T-helper 2 cell treated with Interferon-gamma antibody and Interleukin-4, amounts not matched to agents 5 μg/mL and 100 μg/mL, for 36 hours (primary cell): ENCODE data around the gene ZDHHC4.
"Not testable (repeated sequence)": the region's sequence is repeated elsewhere in the genome, so short reads cannot be mapped to it uniquely, and the experiment has no call there.

ENCODE experiments used
- DNase-seq: peaks from one replicate; pipeline ENCODE4 v3.0.0; 2021; ENCODE audit warnings: low spot score
- H3K27ac Mint-ChIP-seq: one replicate; pipeline ENCODE4 v1.8.0; 2021; ENCODE audit warnings: mild to moderate bottlenecking, mixed read lengths
- H3K27me3 Mint-ChIP-seq: one replicate; pipeline ENCODE4 v1.8.0; 2021; ENCODE audit warnings: low read depth, mixed read lengths
- H3K36me3 Mint-ChIP-seq: one replicate; pipeline ENCODE4 v1.8.0; 2021; ENCODE audit warnings: low read depth, mixed read lengths
- H3K4me1 Mint-ChIP-seq: one replicate; pipeline ENCODE4 v1.8.0; 2021; ENCODE audit warnings: low read depth, mixed read lengths
- H3K4me3 Mint-ChIP-seq: one replicate; pipeline ENCODE4 v1.8.0; 2022; ENCODE audit warnings: mild to moderate bottlenecking, moderate library complexity, mixed read lengths
- H3K9me3 Mint-ChIP-seq: one replicate; pipeline ENCODE4 v1.8.0; 2021; ENCODE audit warnings: mixed read lengths

Gene ZDHHC4

GRCh38 chr7:6576024-6576866, 1.0 kb upstream of the ZDHHC4 start:
- no peaks in the 10 kb centered on the region for H3K27me3 Mint-ChIP-seq
- H3K4me1 Mint-ChIP-seq = peaks cover 18% of the 10 kb centered on the region
- no peaks in the 10 kb centered on the region for H3K9me3 Mint-ChIP-seq
- H3K36me3 Mint-ChIP-seq = peaks cover 9% of the 10 kb centered on the region
- H3K27ac Mint-ChIP-seq = peak overlapping the region; percentile 85
- no peak for DNase-seq
- H3K4me3 Mint-ChIP-seq = peak overlapping the region; percentile 79

- not testable (repeated sequence) for H3K9me3 Mint-ChIP-seq, DNase-seq, H3K27me3 Mint-ChIP-seq
- peak overlapping the region; percentile 88 for H3K4me3 Mint-ChIP-seq
- H3K4me1 Mint-ChIP-seq = peaks cover 25% of the 10 kb centered on the region
- peak overlapping the region; percentile 85 for H3K27ac Mint-ChIP-seq
- peaks cover 16% of the 10 kb centered on the region for H3K36me3 Mint-ChIP-seq
Measured at GRCh38 chr7:6576867-6577368, 336 bp upstream of the ZDHHC4 start.

GRCh38 chr7:6578114-6579084, 1.1 kb downstream of the ZDHHC4 start:
- peaks cover 24% of the 10 kb centered on the region for H3K36me3 Mint-ChIP-seq
- H3K4me3 Mint-ChIP-seq = peak overlapping the region; percentile 88
- peaks cover 27% of the 10 kb centered on the region for H3K4me1 Mint-ChIP-seq
- no peak for DNase-seq
- peak overlapping the region; percentile 92 for H3K27ac Mint-ChIP-seq
- no peaks in the 10 kb centered on the region for H3K9me3 Mint-ChIP-seq
- H3K27me3 Mint-ChIP-seq = no peaks in the 10 kb centered on the region

- Mint-ChIP-seq H3K36me3 (peaks cover 29% of the 10 kb centered on the region), H3K4me1 (peaks cover 27% of the 10 kb centered on the region), H3K27ac (no peak overlapping the region), H3K4me3 (peak overlapping the region; percentile 88), H3K9me3 (no peaks in the 10 kb centered on the region), H3K27me3 (no peaks in the 10 kb centered on the region)
- no peak for DNase-seq
Measured at GRCh38 chr7:6579446-6579845, 2.2 kb downstream of the ZDHHC4 start.

GRCh38 chr7:6585746-6586432, 8.6 kb downstream of the ZDHHC4 start:
- H3K4me1 Mint-ChIP-seq = peaks cover 14% of the 10 kb centered on the region
- peaks cover 40% of the 10 kb centered on the region for H3K36me3 Mint-ChIP-seq
- H3K9me3 Mint-ChIP-seq, H3K27me3 Mint-ChIP-seq, H3K27ac Mint-ChIP-seq, DNase-seq, H3K4me3 Mint-ChIP-seq: not testable (repeated sequence)

- H3K27me3 Mint-ChIP-seq = no peaks in the 10 kb centered on the region
- H3K4me1 Mint-ChIP-seq = peaks cover 7% of the 10 kb centered on the region
- peak overlapping the region; percentile 54 for H3K4me3 Mint-ChIP-seq
- H3K36me3 Mint-ChIP-seq = peaks cover 36% of the 10 kb centered on the region
- no peak for DNase-seq
- H3K9me3 Mint-ChIP-seq = no peaks in the 10 kb centered on the region
- H3K27ac Mint-ChIP-seq = peak overlapping the region; percentile 43
Measured at GRCh38 chr7:6588566-6588965, 11.3 kb downstream of the ZDHHC4 start.

GRCh38 chr7:6589151-6589828, 12.0 kb downstream of the ZDHHC4 start:
- Mint-ChIP-seq H3K4me3 (peak overlapping the region; percentile 53), H3K9me3 (no peaks in the 10 kb centered on the region), H3K27me3 (no peaks in the 10 kb centered on the region), H3K4me1 (peaks cover 7% of the 10 kb centered on the region), H3K36me3 (peaks cover 36% of the 10 kb centered on the region), H3K27ac (peak overlapping the region; percentile 71)
- no peak for DNase-seq

GRCh38 chr7:6589829-6590644, 12.8 kb downstream of the ZDHHC4 start, which contains the start of gene INTS15:
Gene INTS15 (plus strand): TSS chr7:6590021. CDS start chr7:6590284, 263 bp downstream.
- Mint-ChIP-seq H3K4me3 (peak within 1 kb of the TSS; percentile 95), H3K27ac (peak within 1 kb of the TSS; percentile 93), H3K36me3 (peaks cover 36% of the 10 kb centered on the region), H3K9me3 (no peaks in the 10 kb centered on the region), H3K4me1 (peaks cover 7% of the 10 kb centered on the region), H3K27me3 (no peaks in the 10 kb centered on the region)
- peak; percentile 84 for DNase-seq

GRCh38 chr7:6590645-6591110, 13.4 kb downstream of the ZDHHC4 start:
- H3K36me3 Mint-ChIP-seq = peaks cover 41% of the 10 kb centered on the region
- H3K9me3 Mint-ChIP-seq = no peaks in the 10 kb centered on the region
- peak overlapping the region; percentile 93 for H3K27ac Mint-ChIP-seq
- no peak for DNase-seq
- H3K4me1 Mint-ChIP-seq = peaks cover 7% of the 10 kb centered on the region
- H3K27me3 Mint-ChIP-seq = no peaks in the 10 kb centered on the region
- peak overlapping the region; percentile 95 for H3K4me3 Mint-ChIP-seq

GRCh38 chr7:6600093-6600492, 22.8 kb downstream of the ZDHHC4 start:
- Mint-ChIP-seq H3K27ac (no peak overlapping the region), H3K9me3 (no peaks in the 10 kb centered on the region), H3K4me1 (no peaks in the 10 kb centered on the region), H3K27me3 (no peaks in the 10 kb centered on the region), H3K4me3 (no peak overlapping the region), H3K36me3 (peaks cover 41% of the 10 kb centered on the region)
- no peak for DNase-seq

GRCh38 chr7:6604458-6604857, 27.2 kb downstream of the ZDHHC4 start:
- H3K27ac Mint-ChIP-seq = no peak overlapping the region
- no peak overlapping the region for H3K4me3 Mint-ChIP-seq
- no peaks in the 10 kb centered on the region for H3K4me1 Mint-ChIP-seq
- H3K36me3 Mint-ChIP-seq = peaks cover 31% of the 10 kb centered on the region
- no peak for DNase-seq
- no peaks in the 10 kb centered on the region for H3K9me3 Mint-ChIP-seq
- H3K27me3 Mint-ChIP-seq = no peaks in the 10 kb centered on the region

GRCh38 chr7:6606866-6607583, 29.8 kb downstream of the ZDHHC4 start:
- no peaks in the 10 kb centered on the region for H3K27me3 Mint-ChIP-seq
- DNase-seq = no peak
- no peak overlapping the region for H3K27ac Mint-ChIP-seq
- no peaks in the 10 kb centered on the region for H3K4me1 Mint-ChIP-seq
- H3K36me3 Mint-ChIP-seq = peaks cover 25% of the 10 kb centered on the region
- H3K9me3 Mint-ChIP-seq = no peaks in the 10 kb centered on the region
- H3K4me3 Mint-ChIP-seq = no peak overlapping the region
